Measurements from ENCODE around the gene EPHA4.

EPHA4 gene

GRCh38 chr2:221431477-221431876, 140.6 kb downstream of the EPHA4 start:
- DNase-seq = no peak

DNA sequence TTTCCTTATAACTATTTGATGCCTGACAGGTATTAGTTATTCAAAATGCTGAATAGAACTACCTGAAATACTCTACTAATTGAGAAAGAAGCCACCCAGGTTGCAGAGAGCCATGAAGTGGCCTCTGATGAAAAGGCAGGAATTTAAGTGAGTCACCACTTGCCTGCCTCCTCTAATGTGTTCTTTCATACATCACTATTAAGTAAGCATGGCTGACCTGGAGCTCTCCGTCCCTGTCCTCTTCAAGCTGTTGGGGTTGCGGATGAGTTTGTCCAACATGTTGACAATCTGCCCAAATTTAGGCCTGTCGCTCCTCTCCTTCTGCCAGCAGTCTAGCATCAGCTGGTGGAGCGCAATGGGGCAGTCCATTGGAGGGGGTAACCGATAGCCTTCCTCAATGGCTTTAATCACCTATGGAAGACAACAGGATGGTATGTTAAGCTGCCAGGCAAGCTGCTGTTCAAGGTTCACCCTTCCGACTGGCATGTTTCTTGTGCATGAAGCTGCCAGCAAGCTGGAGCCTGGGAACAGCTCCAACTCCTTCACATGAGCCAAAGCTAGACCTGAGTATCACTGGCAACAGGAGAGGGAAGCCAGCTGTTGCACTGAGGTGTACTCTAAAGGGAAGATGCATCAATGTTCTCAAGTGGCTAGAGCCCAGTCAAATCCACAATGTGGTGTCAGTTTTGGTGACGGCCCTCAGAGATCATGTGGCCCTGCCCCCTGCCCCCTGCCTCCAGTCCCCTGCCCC, 142.2 kb downstream of the EPHA4 start:
- DNase-seq = no peak

DNA sequence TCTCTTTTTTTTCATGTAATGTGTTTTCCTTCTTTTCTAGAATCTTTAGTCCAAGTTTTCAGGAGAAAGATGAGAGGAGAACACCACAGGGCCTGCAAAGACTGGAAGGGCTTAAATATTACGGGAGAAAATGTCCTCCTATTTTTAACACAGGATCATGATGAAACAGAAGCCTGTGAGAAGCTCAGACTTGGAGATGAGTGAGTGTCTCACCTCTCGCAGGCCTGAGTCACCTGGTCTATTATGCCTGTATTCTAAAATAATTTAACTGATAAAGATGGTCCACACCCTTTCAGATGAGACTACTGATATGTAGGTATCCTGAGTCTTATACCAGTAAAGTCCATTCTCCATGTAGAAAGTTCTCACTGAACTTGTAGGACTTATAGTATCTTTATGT, 143.2 kb downstream of the EPHA4 start:
- DNase-seq = no peak

DNA sequence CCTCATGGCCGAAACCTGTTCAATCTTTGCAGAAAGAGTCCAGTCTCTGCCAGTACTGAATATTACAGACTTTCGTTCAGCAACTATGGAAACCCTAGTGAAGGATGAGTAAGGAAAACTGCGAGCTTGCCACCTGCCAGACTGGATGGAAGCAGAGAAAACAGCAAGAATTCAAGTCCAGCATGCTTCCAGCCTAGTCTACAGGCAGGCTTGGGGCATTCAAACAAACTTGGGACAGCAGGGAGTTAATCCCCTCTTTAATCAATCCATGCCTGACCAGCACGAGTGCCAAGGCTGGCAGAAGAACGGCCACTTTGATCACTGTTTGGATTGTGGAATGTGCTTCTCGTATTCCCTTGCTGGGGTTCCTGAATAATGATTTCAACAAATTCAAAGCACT, 145.2 kb downstream of the EPHA4 start:
- DNase-seq = no peak

DNA sequence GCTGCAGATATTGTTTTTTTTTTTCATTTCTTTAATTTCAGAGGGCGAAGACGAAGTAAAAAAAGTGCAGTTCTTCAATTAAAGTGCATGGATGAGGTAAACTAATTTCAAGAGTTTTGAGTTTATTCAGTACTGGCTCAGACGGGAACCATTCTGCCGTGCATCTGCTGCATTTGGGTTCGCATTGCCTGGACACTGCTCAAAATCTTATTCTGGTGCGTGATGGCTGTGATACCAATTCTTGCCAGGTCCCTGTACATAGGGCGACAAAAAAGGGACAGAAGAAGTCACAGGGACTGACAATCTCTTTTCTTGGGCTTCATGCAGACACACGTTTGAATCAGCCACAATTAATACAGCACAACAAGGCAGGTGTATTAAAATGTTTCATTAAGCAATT, 146.2 kb downstream of the EPHA4 start:
- DNase-seq = no peak

- no peak for DNase-seq
These were observed 146.8 kb downstream of the EPHA4 start for GRCh38 chr2:221425353-221425752.

DNA sequence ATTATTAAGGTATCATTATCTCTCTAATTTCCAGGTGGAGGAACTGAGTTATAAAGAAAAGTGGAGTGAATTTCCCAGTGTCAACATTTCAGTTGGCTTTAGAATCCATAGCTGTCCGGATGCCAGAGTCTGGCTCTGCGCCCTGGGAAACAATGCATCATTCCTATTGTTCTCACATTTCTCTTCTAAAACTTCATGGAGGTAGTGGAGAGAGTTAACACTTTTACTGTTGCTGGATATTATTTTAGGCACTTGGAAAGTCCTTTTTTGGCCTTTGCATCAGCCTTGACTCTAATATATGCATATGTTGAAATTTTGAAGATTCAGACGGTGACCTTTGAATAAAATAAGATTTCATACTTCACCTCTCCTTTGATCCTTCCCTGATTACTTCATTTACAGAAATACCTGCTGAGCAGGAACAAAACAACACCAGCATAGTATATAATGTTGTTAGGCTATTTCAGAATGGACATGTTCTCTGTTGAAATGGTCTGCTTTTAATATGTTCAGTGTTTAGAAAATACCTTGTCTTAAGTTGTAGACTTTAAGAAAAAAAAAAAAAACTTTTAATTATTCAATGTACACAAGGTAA, 148.8 kb downstream of the EPHA4 start:
- no peak for DNase-seq

DNA sequence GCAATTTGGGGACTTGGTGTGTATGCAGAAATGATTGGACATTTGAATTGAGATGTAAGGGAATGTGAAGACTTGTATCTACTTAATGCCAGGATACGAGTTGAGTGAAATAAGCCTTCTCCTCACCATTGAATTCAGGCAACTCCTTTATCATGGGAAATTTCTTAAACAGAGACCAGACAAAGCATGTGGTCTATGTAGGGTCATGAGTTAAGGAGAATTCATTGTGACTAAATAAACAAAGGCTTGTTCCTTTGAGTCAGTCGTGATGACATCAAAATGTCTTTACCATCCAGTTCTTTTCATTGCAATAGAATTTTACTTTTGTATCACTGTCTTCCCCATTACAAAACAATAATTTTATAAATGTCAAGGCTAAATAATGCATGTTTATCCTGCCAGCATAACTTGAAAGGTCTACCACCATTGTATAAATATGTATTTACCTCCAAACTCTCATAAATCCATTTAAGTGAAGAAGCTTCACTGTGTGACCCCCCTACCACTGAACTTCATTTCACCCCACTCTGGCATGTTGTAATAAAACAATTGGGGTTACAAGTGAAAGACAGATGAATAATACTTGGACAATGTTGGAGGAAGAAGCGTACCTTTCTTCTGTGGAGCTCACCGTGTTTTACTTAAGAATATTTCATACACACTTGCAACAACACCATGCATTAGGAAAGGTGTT, 149.4 kb downstream of the EPHA4 start:
- DNase-seq = no peak

DNA sequence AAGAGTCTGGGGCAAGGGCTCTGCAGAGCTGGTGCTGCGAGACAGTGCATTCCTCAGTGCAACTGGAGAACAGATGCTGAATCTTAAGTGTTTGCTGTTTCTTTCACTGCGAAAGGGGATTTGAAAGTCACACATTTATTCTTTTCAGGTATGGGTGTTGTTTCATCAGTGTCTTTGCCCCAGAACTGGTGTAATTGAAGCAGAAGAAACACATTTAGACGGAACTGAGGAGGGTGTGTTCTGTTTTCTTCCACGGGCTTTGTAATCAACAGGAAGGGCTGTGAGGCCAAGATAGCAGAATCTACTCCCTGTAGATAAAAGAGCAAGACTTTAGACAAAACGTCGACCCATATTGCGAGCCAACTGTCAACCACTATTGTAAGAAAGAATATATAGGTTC, 151.9 kb downstream of the EPHA4 start:
- no peak for DNase-seq

- DNase-seq = no peak
These were observed 156.3 kb downstream of the EPHA4 start for GRCh38 chr2:221415789-221416188.

GRCh38 chr2:221412978-221413377, 159.1 kb downstream of the EPHA4 start:
- DNase-seq = no peak

GRCh38 chr2:221410487-221410886, 161.6 kb downstream of the EPHA4 start:
- no peak for DNase-seq

DNA sequence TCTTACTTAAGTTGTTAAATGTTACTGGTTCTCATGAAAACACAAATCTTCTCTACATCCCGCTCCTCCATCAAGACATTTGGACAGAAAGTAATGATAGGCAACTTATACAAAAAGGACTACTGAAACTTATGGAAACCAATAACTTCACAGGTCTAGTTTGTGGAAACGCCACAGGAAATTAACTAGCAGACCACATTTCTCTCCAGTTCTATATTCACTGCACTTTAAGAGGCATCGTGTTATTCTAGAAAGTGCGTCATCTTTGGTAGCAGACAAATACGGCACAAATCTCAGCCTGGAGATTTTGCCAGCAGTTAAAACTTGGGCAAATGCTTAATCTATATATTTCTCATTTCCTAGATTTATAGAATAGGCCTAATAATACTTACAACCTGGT, 164.3 kb downstream of the EPHA4 start:
- DNase-seq = no peak

GRCh38 chr2:221405521-221405920, 166.6 kb downstream of the EPHA4 start:
- DNase-seq = no peak

DNA sequence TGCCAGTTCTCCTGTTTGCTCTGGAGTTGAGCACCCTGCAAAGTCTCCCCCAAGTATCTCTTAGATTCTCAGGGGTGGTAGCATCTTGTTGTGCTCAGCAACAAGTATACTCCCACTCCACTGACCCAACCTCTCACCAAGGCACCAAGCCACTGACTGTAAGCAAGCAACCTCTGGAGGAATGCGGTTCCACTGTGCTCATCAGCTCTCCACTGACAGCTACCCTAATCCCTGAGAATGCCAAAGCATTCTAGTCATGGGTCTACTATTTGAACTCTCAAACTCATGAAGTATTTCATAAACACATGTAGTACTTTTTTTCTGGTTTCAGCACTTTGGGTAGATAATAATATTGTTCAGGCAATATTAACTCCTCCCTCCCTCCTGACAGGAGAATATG, 170.0 kb downstream of the EPHA4 start:
- DNase-seq = no peak

DNA sequence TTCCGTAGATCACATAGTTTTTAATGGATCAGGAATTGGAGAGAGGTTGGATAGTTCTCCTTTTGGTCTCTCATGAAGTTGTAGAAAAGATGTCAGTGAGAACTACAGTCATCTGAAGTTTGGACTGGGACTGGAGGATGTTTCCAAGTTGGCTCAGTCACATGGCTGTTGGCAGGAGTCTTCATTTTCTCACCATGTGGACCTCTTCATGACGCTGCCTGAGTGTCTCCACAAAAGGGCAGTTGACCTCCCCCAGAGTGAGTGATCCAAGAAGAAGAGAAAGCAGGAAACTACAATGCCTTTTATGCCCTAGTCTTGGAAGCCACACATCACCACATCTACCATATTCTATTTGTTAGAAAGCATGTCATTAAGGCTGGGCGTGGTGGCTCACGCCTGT, 171.7 kb downstream of the EPHA4 start:
- DNase-seq = no peak

- no peak for DNase-seq
These were observed 172.9 kb downstream of the EPHA4 start for GRCh38 chr2:221399183-221399582.

- no peak for DNase-seq
These were observed 174.9 kb downstream of the EPHA4 start for GRCh38 chr2:221397187-221397586.

DNA sequence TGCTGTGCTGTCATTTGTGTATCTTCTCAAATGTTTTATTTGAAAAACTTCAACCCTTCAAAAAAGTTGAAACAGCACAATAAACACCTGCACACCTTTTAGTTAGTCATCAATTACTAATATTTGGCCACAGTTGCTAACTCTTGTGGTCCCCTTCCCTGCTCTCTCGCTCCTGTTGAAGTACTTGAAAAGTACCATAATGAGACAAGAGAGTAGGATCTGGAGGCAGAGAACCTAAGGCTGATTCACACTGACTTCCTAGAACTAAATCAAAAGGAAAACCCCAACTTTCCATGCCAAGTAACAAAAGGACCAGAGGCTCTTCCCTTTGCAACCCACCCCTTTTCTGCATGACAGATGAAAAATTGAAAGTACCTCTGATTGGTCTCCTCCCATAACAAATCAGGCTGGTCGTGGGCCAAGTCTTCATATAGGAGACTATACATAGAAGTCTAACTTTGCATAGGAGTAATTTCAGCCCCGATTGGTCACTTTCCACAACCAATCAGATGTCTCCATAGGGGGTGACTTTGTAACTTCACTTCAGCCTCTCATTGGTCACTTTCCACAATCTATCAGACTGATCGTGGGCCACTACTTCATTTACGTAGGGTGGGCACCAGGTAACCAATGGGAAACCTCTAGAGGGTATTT, 179.7 kb downstream of the EPHA4 start:
- DNase-seq = no peak

DNA sequence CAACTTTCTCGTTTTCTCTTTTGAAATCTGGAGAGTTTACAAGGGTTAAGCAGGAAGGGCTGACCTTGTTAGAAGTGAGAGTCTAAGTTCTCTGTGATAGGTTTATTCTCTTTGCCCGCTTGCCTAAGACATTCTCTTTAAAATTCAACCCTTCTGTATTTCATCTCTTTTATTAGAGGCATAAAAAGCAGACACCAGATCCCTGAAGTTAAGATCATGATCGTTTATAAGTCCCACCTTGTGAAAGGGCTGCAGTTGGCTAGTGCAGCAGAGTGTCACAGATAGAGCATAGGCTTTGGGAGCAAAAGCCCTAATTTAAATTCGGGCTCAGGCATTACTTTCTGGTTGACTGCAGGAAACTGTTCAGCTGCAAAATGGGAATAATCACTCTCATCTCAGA, 181.2 kb downstream of the EPHA4 start:
- DNase-seq = no peak

GRCh38 chr2:221389904-221390303, 182.2 kb downstream of the EPHA4 start:
- DNase-seq = no peak

DNA sequence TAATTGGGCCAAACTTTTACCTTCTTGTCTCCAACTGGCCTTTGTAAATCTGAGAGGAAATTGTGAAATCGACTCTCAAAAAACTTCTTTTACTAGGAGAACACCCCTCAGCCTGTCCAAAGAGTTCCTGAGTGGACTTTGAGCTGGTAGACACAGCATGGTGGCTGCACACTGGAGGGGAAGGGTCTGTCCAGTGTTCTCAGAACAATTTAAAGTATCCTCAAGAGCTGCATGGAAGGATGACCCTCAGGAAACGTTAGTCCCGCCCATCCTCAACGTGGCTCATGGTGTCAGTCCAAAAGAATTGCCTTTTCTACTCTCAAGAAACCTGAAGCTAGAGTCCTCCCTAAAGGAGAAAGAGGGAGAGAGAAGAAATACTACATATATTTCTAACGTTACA, 182.7 kb downstream of the EPHA4 start:
- no peak for DNase-seq

- no peak for DNase-seq
These were observed 183.2 kb downstream of the EPHA4 start for GRCh38 chr2:221388891-221389290.

DNA sequence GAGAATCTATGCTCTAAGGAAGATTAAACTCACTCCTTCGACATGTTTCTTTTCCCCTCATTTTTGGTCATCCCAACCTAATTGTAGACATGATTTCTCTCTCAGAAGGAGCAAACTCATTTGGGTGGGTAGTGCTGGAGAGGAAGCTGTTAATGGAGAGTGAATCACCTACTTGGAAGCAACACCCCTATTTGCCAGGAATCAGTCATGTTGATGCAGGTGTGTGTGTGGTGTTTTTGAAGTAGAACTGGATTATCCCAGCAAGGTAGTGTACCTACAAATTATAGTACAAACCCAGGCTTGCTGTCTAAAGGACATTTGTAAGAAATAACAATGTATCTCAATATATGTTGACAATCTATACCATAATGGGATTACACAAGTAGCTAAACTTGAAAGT, 186.4 kb downstream of the EPHA4 start:
- no peak for DNase-seq
